K562 (cell line): ENCODE results near the gene NES. TPM values are rescaled to one million over a fixed set of nuclear protein-coding genes. Genes with fewer than 3 reads are reported as not detected.

Source experiments
- ATAC-seq: fragments of 200-7000 bp; cut with Tn5 transposase; 3 replicates; pipeline ENCODE4 v1.9.1; 2020; ENCODE audit warnings: moderate library complexity
- BruUV-seq: library from RNA; stranded (reverse); fragments of 400-500 nt; replicated peaks from 2 replicates; lab custom pipeline; 2021; lab: Mats Ljungman, UMichigan
- CTCF ChIA-PET: fragments of 300-600 bp; formaldehyde crosslinking; extraction: SDS; loops from one replicate; lab custom pipeline; 2021; ENCODE audit warnings: low intra/inter-chr PET ratio; lab: Yijun Ruan, JAX
- POLR2A ChIA-PET: fragments of 300-600, 350-650 bp; sonication (Branson Sonifier 250); formaldehyde crosslinking; extraction: SDS; loops from one replicate; lab custom pipeline; 2021; ENCODE audit warnings: antibody characterized with exemption, inconsistent platforms; lab: Yijun Ruan, JAX
- DNase-seq, 4 experiments: peaks; one replicate each; pipeline versions ENCODE4 v3.0.0 to v3.0.0-alpha.2; 2011 to 2018; ENCODE audit warnings: low spot score in 3 of 4, mixed read lengths in 3 of 4; ENCODE audit errors: extremely low read depth in 1 of 4
- FAIRE-seq: peaks from 2 replicates; lab custom pipeline; 2011; peaks lifted over from hg19 to GRCh38; lab: Jason Lieb, UNC
- H2AFZ ChIP-seq: 2 replicates; pipeline ENCODE4 v1.6.0; 2011; ENCODE audit warnings: low read depth, low read length, control low read depth, inconsistent platforms
- H3K27ac ChIP-seq: fragments of 200-600 bp; 3 replicates; pipeline ENCODE4 v1.8.0; 2011; ENCODE audit warnings: low read depth, mild to moderate bottlenecking, control low read depth, inconsistent platforms, low read length, moderate library complexity, mixed read lengths; ENCODE audit errors: extremely low read depth
- H3K27me3 ChIP-seq, 2 experiments: fragments of 300-600 bp in 1 of 2; 2 replicates in 1 of 2; 3 replicates in 1 of 2; pipeline versions ENCODE4 v1.6.0 to v1.8.0; 2011; ENCODE audit warnings: inconsistent platforms in 2 of 2, low read length in 2 of 2, mild to moderate bottlenecking in 1 of 2, mixed read lengths in 1 of 2, moderate library complexity in 1 of 2; ENCODE audit not compliant: control insufficient read depth in 2 of 2, insufficient read depth in 2 of 2
- H3K36me3 ChIP-seq: fragments of 300-600 bp; 3 replicates; pipeline ENCODE4 v1.8.0; 2011; ENCODE audit warnings: mild to moderate bottlenecking, low read length, inconsistent platforms; ENCODE audit not compliant: control insufficient read depth, insufficient read depth
- H3K4me1 ChIP-seq, 2 experiments: fragments of 200-600 bp in 1 of 2; replicated peaks in 1 of 2; 2 replicates in 1 of 2; 3 replicates in 1 of 2; pipeline versions ENCODE4 v1.5.1 to v1.8.0; 2011; ENCODE audit warnings: inconsistent platforms in 2 of 2, low read length in 2 of 2, mild to moderate bottlenecking in 1 of 2, mixed read lengths in 1 of 2, moderate library complexity in 1 of 2; ENCODE audit not compliant: control insufficient read depth in 2 of 2, insufficient read depth in 2 of 2
- H3K4me2 ChIP-seq: 2 replicates; pipeline ENCODE4 v1.6.1; 2011; ENCODE audit warnings: low read length, control low read depth, inconsistent platforms, mixed read lengths; ENCODE audit not compliant: insufficient read depth
- H3K4me3 ChIP-seq: fragments of 200-600 bp; sonication (generic), shearing (Covaris generic); 2 replicates; pipeline ENCODE4 v1.5.1; 2016; ENCODE audit warnings: control low read depth, inconsistent platforms
- H3K79me2 ChIP-seq: fragments of 200-600 bp; 3 replicates; pipeline ENCODE4 v1.8.0; 2011; ENCODE audit warnings: low read length, inconsistent platforms; ENCODE audit not compliant: control insufficient read depth, insufficient read depth
- H3K9ac ChIP-seq, 2 experiments: 2 replicates each; pipeline versions ENCODE4 v1.6.0 to v1.6.1; 2011; ENCODE audit warnings: low read depth in 2 of 2, low read length in 2 of 2, control low read depth in 1 of 2, inconsistent platforms in 1 of 2, mild to moderate bottlenecking in 1 of 2, mixed read lengths in 1 of 2; ENCODE audit not compliant: insufficient read depth in 1 of 2
- H3K9me1 ChIP-seq: one replicate; pipeline ENCODE4 v1.6.0; 2011; ENCODE audit warnings: inconsistent platforms, mild to moderate bottlenecking, low read length, moderate library complexity; ENCODE audit not compliant: control insufficient read depth, insufficient read depth
- H3K9me3 ChIP-seq: replicated peaks from 2 replicates; pipeline ENCODE4 v1.5.1; 2011; ENCODE audit warnings: low read depth, low read length, inconsistent platforms; ENCODE audit not compliant: control insufficient read depth, insufficient read depth
- H4K20me1 ChIP-seq: replicated peaks from 2 replicates; pipeline ENCODE4 v1.6.1; 2011; ENCODE audit warnings: low read length, inconsistent platforms, mixed read lengths; ENCODE audit not compliant: control insufficient read depth, insufficient read depth
- KDM5B ChIP-seq: fragments of 200-600 bp; sonication (generic); IDR thresholded peaks from 2 replicates; pipeline ENCODE4 v1.6.1; 2012; ENCODE audit warnings: low read depth, mild to moderate bottlenecking, moderate library complexity, low read length, control low read depth, inconsistent platforms; ENCODE audit not compliant: insufficient replicate concordance
- POLR2A ChIP-seq: fragments of 450-650 bp; conservative IDR thresholded peaks from 2 replicates; pipeline ENCODE4 v1.6.1; 2016
- POLR2AphosphoS2 ChIP-seq: IDR thresholded peaks from 2 replicates; pipeline ENCODE4 v1.6.1; 2012; ENCODE audit warnings: low read length, improper control_type of control experiment
- POLR2B ChIP-seq: fragments of 450-650 bp; IDR thresholded peaks from 2 replicates; pipeline ENCODE4 v1.6.1; 2018; ENCODE audit warnings: low read depth; ENCODE audit not compliant: partially characterized antibody
- POLR2G ChIP-seq: fragments of 200-400 bp; formaldehyde crosslinking; IDR thresholded peaks from 2 replicates; pipeline ENCODE4 v1.6.1; 2017; ENCODE audit warnings: low read depth, mild to moderate bottlenecking, antibody characterized with exemption, low read length, moderate library complexity
- RBM17 ChIP-seq: fragments of 200-400 bp; formaldehyde crosslinking; IDR thresholded peaks from 2 replicates; pipeline ENCODE4 v1.6.1; 2017; ENCODE audit warnings: low read depth, mild to moderate bottlenecking, low read length, borderline replicate concordance
- TFAP4 ChIP-seq: sonication (generic); formaldehyde crosslinking; IDR thresholded peaks from 2 replicates; pipeline ENCODE4 v1.8.0; 2022; ENCODE audit warnings: missing genetic modification reagents, mild to moderate bottlenecking, moderate library complexity, borderline replicate concordance
- TRIM28 ChIP-seq: fragments of 450-650 bp; IDR thresholded peaks from 2 replicates; pipeline ENCODE4 v1.6.1; 2017
- XRCC5 ChIP-seq: fragments of 200-400 bp; formaldehyde crosslinking; IDR thresholded peaks from 2 replicates; pipeline ENCODE4 v1.6.1; 2017; ENCODE audit warnings: low read depth, mild to moderate bottlenecking, low read length
- ZNF79 ChIP-seq: fragments of 250-450 bp; sonication (Bioruptor Pico); IDR thresholded peaks from 2 replicates; pipeline ENCODE4 v1.4.0; 2020; ENCODE audit warnings: low read depth, mild to moderate bottlenecking, moderate library complexity
- WGBS: fragments of 100-300 bp; shearing (Covaris generic); methylation state at CpG from one replicate; pipeline ENCODE4 v1.1.6; 2016; ENCODE audit warnings: low coverage, mixed read lengths; ENCODE audit not compliant: insufficient coverage; ENCODE audit errors: missing lambda C conversion rate; 5-methylcytosine and 5-hydroxymethylcytosine counted together
- in situ Hi-C: fragments of 300-500 bp; cut with MboI; formaldehyde crosslinking; loops from 4 replicates; pipeline ENCODE4 v1.15.0; 2018; ENCODE audit warnings: inconsistent platforms, mixed read lengths
- intact Hi-C: fragments of 100-400 bp; cut with micrococcal nuclease; formaldehyde crosslinking; loops from 2 replicates; pipeline ENCODE4 v1.14.2; 2022
- polyA plus RNA-seq, 8 experiments: library from polyadenylated mRNA; depleted of rRNA in 4 of 8; stranded (reverse) in 5 of 8; unstranded in 3 of 8; fragments of >200 nt; fragmentation: Nextera tagmentation in 2 of 8; fragmentation: Illumina TruSeq in 1 of 8; extraction: Ambion mirVana in 2 of 8; extraction: Trizol in 1 of 8; gene quantifications; 2 replicates each; pipeline versions ENCODE4 v1.2.1 to v1.2.3, GENCODE V29; 2011 to 2014; ENCODE audit warnings: inconsistent platforms in 1 of 8, missing spikeins in 1 of 8
- total RNA-seq, 7 experiments: library from RNA; depleted of rRNA in 6 of 7; stranded (reverse); fragments of >200 nt in 6 of 7; fragmentation: Illumina TruSeq in 2 of 7; extraction: Trizol in 2 of 7; gene quantifications; 2 replicates each; pipeline versions ENCODE4 v1.2.1 to v1.2.3, GENCODE V29; 2011 to 2021; ENCODE audit warnings: low replicate concordance in 1 of 7

Gene NES
- total and polyA plus RNA-seq, 9 of the 15 experiments (the other 6 are each of a cell fraction or from before 2014, with no cell fraction given): 0.10 to 8.6 (median 4.2) TPM

GRCh38 chr1:156639601-156640101 is 37.6 kb downstream of the NES start:
- Histone ChIP-seq H3K79me2 (no peaks in the 10 kb centered on the region), H3K9me1 (no peaks in the 10 kb centered on the region), H3K9ac (peak overlapping the region in 1 of 2 experiments; percentile 56; a peak in 1 of 4 replicates), H3K4me3 (no peak overlapping the region), H2AFZ (no peak overlapping the region), H3K9me3 (no peaks in the 10 kb centered on the region), H3K4me2 (no peak overlapping the region), H3K4me1 (peaks cover 0 to 13% of the 10 kb centered on the region in 2 experiments; a peak in 2 of 5 replicates), H3K36me3 (peaks cover 16% of the 10 kb centered on the region; the same call in 2 of the 3 replicates), H4K20me1 (peaks cover 34% of the 10 kb centered on the region), H3K27me3 (peaks cover 4 to 9% of the 10 kb centered on the region in 2 experiments; a peak in 2 of 5 replicates), H3K27ac (no peak overlapping the region)
- TF ChIP-seq POLR2B (peak; percentile 26), TRIM28 (no peak), XRCC5 (no peak), POLR2G (peak; percentile 65), ZNF79 (CRISPR knock-in tag) (no peak), TFAP4 (CRISPR knock-in tag) (0 out of 2 replicates have a peak, but pooled peaks have one; percentile 13), POLR2AphosphoS2 (peak; percentile 75), POLR2A (peak; percentile 49), KDM5B (peak; percentile 46), RBM17 (no peak)
- FAIRE-seq (no peak), DNase-seq (no peak), ATAC-seq (peak; percentile 9)
- intact Hi-C loops (no loop called here), in situ Hi-C loops (no loop called here)
- ChIA-PET POLR2A (interaction anchor here (1.1 to 1.3 kb wide), 5 partner anchors 9 to 34 kb away, joined by 3 to 4 read pairs (median 3); no protein-coding TSS in a partner anchor), CTCF (no interaction called here)
- BruUV-seq: no TSS peak
- WGBS: 27% methylated on average over 6 of the region's 6 CpGs
